PFSK-1 (cell line): ENCODE measurements around the gene SLC6A6.

Experiments used
- FOXP2 ChIP-seq: optimal IDR thresholded peaks from 2 replicates; pipeline ENCODE3; 2011; ENCODE audit warnings: borderline replicate concordance, control low read depth, inconsistent platforms; ENCODE audit not compliant: insufficient read depth; ENCODE audit errors: extremely low read length, extremely low read depth
- POLR2AphosphoS5 ChIP-seq: IDR thresholded peaks from 2 replicates; pipeline ENCODE4 v1.6.1; 2012; ENCODE audit warnings: low read depth, mild to moderate bottlenecking, control low read depth, low read length, moderate library complexity
- SIN3A ChIP-seq: IDR thresholded peaks from 2 replicates; pipeline ENCODE4 v1.6.1; 2012; ENCODE audit warnings: mild to moderate bottlenecking, low read length, moderate library complexity, borderline replicate concordance; ENCODE audit not compliant: insufficient read depth
- TAF1 ChIP-seq: IDR thresholded peaks from 2 replicates; pipeline ENCODE4 v1.6.1; 2012; ENCODE audit warnings: low read length, control low read depth, borderline replicate concordance; ENCODE audit not compliant: insufficient read depth
- TF ChIP-seq, protein P1 (sequence below), 2 experiments: IDR thresholded peaks; 2 replicates each; pipeline versions ENCODE4 v1.6.1 to v1.8.0; 2011 to 2012; ENCODE audit warnings: low read depth in 2 of 2, low read length in 2 of 2, control low read depth in 1 of 2, inconsistent platforms in 1 of 2, mild to moderate bottlenecking in 1 of 2, moderate library complexity in 1 of 2; ENCODE audit not compliant: insufficient read depth in 1 of 2

Gene SLC6A6

DNA sequence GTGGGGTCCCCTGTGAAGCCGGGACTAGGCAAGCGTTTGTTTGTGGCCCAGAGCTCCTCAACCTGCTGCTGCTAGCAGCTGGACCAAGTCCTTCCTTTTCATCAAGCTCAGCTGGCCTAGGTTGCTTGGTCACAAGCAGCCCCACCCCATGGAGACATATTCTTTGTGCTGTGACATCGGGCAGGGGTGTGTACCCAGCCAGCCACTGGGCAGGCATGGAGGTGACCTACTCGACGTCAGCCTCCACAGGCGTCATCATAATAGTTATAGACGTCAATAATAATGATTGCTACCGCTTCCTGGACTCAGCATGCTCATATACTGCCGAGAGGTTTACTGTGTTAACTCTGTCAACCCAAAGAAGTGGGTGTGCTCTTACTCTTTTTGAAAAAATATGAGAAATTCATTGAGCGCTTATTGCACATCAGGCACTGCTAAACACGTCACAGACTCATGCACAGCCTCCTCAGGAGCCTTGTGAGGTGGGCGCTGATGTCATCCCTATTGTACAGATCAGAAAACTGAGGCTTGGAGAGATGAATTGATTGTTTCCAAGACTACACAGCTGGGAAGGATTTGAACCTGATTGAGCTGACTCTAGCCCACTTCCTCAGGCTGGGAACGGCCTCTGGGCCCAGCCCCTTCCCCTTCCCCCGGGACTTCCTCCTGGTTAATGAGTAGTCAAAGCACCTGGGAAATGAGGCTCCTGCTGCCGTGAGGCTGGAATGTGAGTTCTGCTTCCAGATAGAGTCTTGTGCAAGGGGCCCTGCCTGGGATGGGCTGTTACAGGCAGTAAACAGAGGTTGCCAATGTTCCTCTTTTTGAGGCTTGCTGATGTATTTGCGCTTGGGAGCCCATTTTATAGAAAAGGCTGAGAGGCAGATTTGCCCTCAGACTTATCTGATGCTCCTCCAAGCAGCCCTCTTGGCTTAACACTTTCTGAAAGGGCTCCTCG lies 16.2 kb downstream of the SLC6A6 start:
- no peak for TF ChIP-seq POLR2AphosphoS5
- TF ChIP-seq SIN3A = no peak
- no peak for TF ChIP-seq FOXP2
- TF ChIP-seq TAF1 = no peak
- TF ChIP-seq, protein P1, sequence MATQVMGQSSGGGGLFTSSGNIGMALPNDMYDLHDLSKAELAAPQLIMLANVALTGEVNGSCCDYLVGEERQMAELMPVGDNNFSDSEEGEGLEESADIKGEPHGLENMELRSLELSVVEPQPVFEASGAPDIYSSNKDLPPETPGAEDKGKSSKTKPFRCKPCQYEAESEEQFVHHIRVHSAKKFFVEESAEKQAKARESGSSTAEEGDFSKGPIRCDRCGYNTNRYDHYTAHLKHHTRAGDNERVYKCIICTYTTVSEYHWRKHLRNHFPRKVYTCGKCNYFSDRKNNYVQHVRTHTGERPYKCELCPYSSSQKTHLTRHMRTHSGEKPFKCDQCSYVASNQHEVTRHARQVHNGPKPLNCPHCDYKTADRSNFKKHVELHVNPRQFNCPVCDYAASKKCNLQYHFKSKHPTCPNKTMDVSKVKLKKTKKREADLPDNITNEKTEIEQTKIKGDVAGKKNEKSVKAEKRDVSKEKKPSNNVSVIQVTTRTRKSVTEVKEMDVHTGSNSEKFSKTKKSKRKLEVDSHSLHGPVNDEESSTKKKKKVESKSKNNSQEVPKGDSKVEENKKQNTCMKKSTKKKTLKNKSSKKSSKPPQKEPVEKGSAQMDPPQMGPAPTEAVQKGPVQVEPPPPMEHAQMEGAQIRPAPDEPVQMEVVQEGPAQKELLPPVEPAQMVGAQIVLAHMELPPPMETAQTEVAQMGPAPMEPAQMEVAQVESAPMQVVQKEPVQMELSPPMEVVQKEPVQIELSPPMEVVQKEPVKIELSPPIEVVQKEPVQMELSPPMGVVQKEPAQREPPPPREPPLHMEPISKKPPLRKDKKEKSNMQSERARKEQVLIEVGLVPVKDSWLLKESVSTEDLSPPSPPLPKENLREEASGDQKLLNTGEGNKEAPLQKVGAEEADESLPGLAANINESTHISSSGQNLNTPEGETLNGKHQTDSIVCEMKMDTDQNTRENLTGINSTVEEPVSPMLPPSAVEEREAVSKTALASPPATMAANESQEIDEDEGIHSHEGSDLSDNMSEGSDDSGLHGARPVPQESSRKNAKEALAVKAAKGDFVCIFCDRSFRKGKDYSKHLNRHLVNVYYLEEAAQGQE (IDR thresholded peaks at IDR 0.05; ENCODE audit: insufficient read depth in 1 of 2, low read depth in 2 of 2, low read length in 2 of 2) = no peak

DNA sequence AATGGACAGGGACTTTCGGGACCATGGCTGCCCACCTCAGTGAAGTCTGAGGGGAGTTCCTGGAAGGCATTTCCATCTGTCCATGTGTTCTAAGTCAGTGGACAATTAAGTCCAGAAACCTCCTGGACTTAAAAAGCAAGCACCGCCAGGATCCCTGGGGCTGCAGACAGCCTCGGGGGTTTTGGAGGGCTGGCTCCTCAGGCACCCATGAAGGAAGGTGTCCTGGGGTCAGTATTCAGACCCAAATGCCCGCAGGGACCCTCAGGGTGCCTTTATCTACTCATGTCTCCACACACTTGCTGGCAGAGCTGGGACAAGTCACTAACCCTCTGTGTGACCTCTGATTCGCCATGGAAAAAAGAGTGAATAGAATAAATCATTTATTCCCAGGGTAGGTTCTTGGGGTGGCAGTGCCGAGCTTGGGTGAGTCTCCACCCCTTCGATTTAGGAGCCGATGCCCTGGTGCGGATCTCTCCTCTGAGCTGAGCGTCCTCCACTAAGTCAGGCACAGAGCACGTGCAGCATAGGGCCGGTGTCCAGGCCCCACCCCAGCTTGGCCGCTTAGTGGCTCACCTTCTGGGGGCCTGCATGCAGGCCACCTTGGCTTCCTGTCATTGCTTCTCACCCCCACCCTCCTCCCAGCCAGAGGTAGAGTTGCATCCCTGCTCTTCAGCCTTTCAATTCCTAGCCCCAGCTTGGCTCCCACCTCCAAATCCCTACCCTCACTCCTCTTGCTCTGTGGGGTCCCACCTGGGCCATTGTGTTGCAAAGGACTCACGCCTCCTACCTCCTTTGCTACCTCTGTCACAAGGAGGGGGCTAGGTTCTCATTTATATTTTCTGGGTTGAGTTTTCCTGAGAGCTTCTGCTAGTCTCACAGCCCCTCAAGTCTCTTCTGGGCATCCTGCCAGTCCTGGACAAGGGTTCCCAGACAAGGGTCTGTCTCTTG lies 19.9 kb downstream of the SLC6A6 start:
- TF ChIP-seq FOXP2 = no peak
- no peak for TF ChIP-seq TAF1
- TF ChIP-seq SIN3A = no peak
- no peak for TF ChIP-seq POLR2AphosphoS5
- TF ChIP-seq, protein P1 (IDR thresholded peaks at IDR 0.05; ENCODE audit: insufficient read depth in 1 of 2, low read depth in 2 of 2, low read length in 2 of 2) = no peak

DNA sequence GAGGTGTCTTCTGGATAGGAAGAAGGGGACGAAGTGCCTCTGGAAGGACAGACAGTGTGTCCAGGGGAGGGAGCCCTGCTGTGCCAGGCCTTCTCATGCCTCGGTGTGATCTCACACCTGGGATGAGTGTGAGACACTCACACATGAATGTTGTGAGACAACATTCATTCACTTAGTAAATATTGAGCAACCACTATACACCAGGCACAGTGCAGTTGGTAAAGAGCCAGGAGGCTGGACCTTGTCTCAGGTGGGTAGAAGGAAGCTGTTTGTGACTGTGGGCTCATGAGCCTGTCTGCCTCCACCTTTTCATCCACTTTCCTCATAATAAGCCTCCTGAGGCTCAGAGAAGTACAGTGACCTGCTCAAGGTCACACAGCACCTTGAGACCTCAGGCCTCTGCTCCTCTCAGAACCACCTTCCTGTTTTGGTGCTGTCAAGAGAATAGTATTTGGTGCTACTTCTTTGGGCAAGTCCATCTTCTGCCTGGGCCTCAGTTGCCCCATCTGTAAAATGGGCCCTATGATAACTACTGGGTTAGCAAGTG lies 20.9 kb downstream of the SLC6A6 start:
- TF ChIP-seq, protein P1 (IDR thresholded peaks at IDR 0.05; ENCODE audit: insufficient read depth in 1 of 2, low read depth in 2 of 2, low read length in 2 of 2) = no peak
- TF ChIP-seq FOXP2 (no peak), SIN3A (no peak), POLR2AphosphoS5 (no peak), TAF1 (no peak)

DNA sequence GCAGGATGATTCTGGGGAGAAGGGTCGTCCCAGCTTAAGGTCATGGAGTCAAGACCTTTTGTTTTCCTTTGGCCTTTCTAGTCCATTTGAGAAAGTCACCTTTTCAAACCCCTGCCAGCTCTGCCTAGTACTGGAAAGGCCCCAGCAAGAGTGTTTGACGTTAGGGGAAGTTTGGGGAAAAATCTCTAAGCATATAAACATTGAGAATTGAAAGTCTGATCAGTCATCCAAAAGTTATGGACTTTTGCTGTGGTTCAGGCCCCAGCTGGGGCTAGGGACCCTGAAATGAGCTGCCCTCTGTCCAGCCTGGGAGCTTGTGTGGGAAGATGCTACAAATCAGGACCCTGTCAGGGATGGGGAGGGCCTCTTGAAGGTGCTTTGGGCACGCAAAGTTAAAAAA lies 21.6 kb downstream of the SLC6A6 start:
- no peak for TF ChIP-seq TAF1
- TF ChIP-seq, protein P1 (IDR thresholded peaks at IDR 0.05; ENCODE audit: insufficient read depth in 1 of 2, low read depth in 2 of 2, low read length in 2 of 2) = no peak
- TF ChIP-seq FOXP2 = no peak
- no peak for TF ChIP-seq POLR2AphosphoS5
- TF ChIP-seq SIN3A = no peak
